ENCODE data around the gene TRHDE.
A peak's percentile ranks its signal among the peaks of the same experiment; 100 is the strongest.

The TRHDE gene

DNA sequence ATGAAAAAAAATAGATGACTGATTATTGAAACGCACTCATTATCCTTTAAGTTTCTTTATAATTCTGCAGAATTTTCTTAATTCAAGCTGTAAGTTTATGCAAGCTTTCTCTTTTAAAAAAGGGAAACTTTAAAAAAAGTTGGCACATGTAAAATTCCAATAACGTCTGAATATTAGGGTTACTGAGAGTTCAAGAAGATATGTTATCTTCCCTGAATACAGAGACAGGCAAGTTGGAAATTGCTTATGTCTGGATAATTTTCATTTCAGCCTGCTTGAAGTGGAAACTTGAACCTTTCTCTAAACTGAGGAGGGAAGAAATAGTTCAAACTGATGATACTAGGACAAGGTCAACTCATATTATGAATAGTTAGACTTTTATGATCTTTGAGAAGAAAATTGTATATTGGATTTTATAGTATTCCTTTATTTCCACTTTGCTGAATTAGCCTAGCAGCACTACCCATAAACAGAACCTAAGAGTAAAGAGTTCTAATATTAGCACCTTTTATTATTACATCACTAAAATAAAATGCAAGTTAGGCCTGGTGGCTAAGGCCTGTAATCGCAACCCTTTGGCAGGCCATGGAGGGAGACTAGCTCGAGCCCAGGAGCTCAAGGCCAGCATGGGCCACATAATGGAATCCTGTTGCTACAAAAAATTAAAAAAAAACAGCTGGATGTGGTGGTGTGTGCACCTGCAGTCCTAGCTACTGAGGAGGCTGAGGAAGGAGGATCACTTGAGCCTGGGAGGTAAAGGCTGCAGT is 288.0 kb downstream of the TRHDE start:
- Histone ChIP-seq H3K27me3 (ENCODE audit: insufficient read depth, low read depth) (no peaks in the 10 kb centered on the region), H3K4me2 (no peak overlapping the region), H3K9ac (no peak overlapping the region), H3K4me3 (IDR thresholded peaks at IDR 0.05; ENCODE audit: insufficient read depth, low read depth, low read length) (no peak overlapping the region), H3K4me1 (ENCODE audit: low read depth, poor library complexity, severe bottlenecking) (no peaks in the 10 kb centered on the region), H2AFZ (ENCODE audit: low read depth) (no peak overlapping the region), H3K36me3 (ENCODE audit: insufficient read depth) (no peaks in the 10 kb centered on the region), H4K20me1 (ENCODE audit: insufficient read depth) (no peaks in the 10 kb centered on the region), H3K27ac (no peak overlapping the region), H3K79me2 (ENCODE audit: insufficient read depth, low read depth) (no peaks in the 10 kb centered on the region)
- TF ChIP-seq CTCF (conservative IDR thresholded peaks at IDR 0.05; ENCODE audit: low read depth, low read length) = no peak

GRCh38 chr12:72570601-72571000 is 298.4 kb downstream of the TRHDE start:
- H3K4me1 ChIP-seq (ENCODE audit: low read depth, poor library complexity, severe bottlenecking) = no peaks in the 10 kb centered on the region

DNA sequence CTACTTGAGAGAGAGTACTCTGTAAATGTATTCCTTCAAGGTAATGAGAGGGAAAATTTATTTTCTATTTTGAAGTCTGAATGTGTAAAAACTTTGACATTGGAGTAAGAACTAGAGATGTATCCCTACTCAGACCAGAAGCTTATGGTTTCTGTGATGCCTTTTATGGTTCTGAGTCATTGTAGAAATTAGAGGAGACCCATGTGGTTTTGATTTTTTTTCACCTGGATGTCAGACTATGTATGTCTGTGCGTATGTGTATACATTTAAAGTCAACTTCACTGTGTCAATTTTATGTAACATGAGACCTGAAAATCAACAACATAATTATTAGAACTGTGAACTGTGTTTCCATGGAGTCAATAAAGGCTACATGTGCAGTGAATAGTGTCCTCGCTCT is 302.0 kb downstream of the TRHDE start:
- Histone ChIP-seq H4K20me1 (ENCODE audit: insufficient read depth) (no peaks in the 10 kb centered on the region), H3K27me3 (ENCODE audit: insufficient read depth, low read depth) (no peaks in the 10 kb centered on the region), H2AFZ (ENCODE audit: low read depth) (no peak overlapping the region), H3K27ac (no peak overlapping the region), H3K4me3 (IDR thresholded peaks at IDR 0.05; ENCODE audit: insufficient read depth, low read depth, low read length) (no peak overlapping the region), H3K4me2 (no peak overlapping the region), H3K9ac (no peak overlapping the region), H3K79me2 (ENCODE audit: insufficient read depth, low read depth) (no peaks in the 10 kb centered on the region), H3K4me1 (ENCODE audit: low read depth, poor library complexity, severe bottlenecking) (no peaks in the 10 kb centered on the region), H3K36me3 (ENCODE audit: insufficient read depth) (no peaks in the 10 kb centered on the region)
- TF ChIP-seq CTCF (conservative IDR thresholded peaks at IDR 0.05; ENCODE audit: low read depth, low read length) = no peak

More at GRCh38 chr12:72570601-72571000, 298.4 kb downstream of the TRHDE start:
- Histone ChIP-seq H3K9ac (no peak overlapping the region), H3K4me2 (no peak overlapping the region), H3K27ac (no peak overlapping the region), H3K27me3 (ENCODE audit: insufficient read depth, low read depth) (no peaks in the 10 kb centered on the region), H3K4me3 (IDR thresholded peaks at IDR 0.05; ENCODE audit: insufficient read depth, low read depth, low read length) (no peak overlapping the region), H2AFZ (ENCODE audit: low read depth) (no peak overlapping the region), H3K79me2 (ENCODE audit: insufficient read depth, low read depth) (no peaks in the 10 kb centered on the region), H4K20me1 (ENCODE audit: insufficient read depth) (no peaks in the 10 kb centered on the region), H3K36me3 (ENCODE audit: insufficient read depth) (no peaks in the 10 kb centered on the region)
- TF ChIP-seq CTCF (conservative IDR thresholded peaks at IDR 0.05; ENCODE audit: low read depth, low read length) = peak; percentile 44

DNA sequence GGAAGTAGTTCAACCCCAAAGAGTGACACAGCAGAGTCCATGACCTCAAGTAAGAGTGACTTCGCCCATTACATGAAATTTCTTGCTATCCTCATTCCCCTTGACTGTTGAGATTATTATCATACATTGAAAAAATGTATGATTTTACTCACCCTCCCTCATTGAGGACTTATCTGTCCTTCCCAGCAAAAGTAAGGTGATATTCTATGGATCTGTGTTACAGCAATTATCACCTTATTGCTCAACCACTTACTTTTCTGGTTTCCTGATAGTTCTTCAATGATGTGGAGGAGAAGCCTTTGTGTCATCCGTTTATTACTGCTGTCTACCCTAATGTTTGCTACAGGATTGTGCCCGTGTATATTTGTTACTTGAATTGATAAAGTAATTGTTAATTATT is 306.2 kb downstream of the TRHDE start:
- no peak for TF ChIP-seq CTCF (conservative IDR thresholded peaks at IDR 0.05; ENCODE audit: low read depth, low read length)

More for the DNA sequence above, 306.2 kb downstream of the TRHDE start:
- Histone ChIP-seq H3K9ac (no peak overlapping the region), H3K79me2 (ENCODE audit: insufficient read depth, low read depth) (no peaks in the 10 kb centered on the region), H3K4me2 (no peak overlapping the region), H3K4me1 (ENCODE audit: low read depth, poor library complexity, severe bottlenecking) (no peaks in the 10 kb centered on the region), H4K20me1 (ENCODE audit: insufficient read depth) (no peaks in the 10 kb centered on the region), H2AFZ (ENCODE audit: low read depth) (no peak overlapping the region), H3K27me3 (ENCODE audit: insufficient read depth, low read depth) (no peaks in the 10 kb centered on the region), H3K36me3 (ENCODE audit: insufficient read depth) (no peaks in the 10 kb centered on the region), H3K27ac (no peak overlapping the region), H3K4me3 (IDR thresholded peaks at IDR 0.05; ENCODE audit: insufficient read depth, low read depth, low read length) (no peak overlapping the region)
